Measurements from ENCODE around the gene CRTAC1. TPM values are rescaled to one million over a fixed set of nuclear protein-coding genes. Genes with fewer than 3 reads are reported as not detected.

Gene CRTAC1
- total RNA-seq, 4 donors from 2014 or later, result 1.4 to 3.5 (median 2.3) TPM

DNA sequence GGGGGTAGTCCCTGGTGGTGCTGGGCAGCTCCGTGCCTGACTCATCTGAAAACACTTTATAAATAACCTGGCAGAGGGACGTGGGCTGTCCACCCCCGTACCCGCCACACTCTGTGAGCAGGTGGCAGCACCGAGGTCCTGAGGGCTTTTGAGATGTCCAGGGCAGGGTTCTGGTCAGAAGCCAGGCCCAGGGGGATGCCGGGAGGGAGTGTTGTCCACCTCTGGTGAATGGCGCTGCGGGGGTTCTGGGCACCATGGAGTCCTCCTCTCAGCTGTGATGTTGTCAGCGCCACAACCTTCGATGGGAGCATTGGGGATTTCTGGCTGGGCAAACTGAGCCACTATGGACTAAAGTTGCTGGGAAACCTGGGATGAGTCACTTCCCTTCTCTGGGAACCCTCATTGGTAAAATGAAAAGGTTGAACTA is 208.1 kb downstream of the CRTAC1 start:
- TF ChIP-seq, protein P1, sequence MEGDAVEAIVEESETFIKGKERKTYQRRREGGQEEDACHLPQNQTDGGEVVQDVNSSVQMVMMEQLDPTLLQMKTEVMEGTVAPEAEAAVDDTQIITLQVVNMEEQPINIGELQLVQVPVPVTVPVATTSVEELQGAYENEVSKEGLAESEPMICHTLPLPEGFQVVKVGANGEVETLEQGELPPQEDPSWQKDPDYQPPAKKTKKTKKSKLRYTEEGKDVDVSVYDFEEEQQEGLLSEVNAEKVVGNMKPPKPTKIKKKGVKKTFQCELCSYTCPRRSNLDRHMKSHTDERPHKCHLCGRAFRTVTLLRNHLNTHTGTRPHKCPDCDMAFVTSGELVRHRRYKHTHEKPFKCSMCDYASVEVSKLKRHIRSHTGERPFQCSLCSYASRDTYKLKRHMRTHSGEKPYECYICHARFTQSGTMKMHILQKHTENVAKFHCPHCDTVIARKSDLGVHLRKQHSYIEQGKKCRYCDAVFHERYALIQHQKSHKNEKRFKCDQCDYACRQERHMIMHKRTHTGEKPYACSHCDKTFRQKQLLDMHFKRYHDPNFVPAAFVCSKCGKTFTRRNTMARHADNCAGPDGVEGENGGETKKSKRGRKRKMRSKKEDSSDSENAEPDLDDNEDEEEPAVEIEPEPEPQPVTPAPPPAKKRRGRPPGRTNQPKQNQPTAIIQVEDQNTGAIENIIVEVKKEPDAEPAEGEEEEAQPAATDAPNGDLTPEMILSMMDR (IDR thresholded peaks at IDR 0.05), result no peak
- TF ChIP-seq POLR2A (IDR thresholded peaks at IDR 0.05), result no peak
- no peak for DNase-seq (ENCODE audit: low spot score in 2 of 2)
- intact Hi-C loops (cut with DNase I; ENCODE audit: low total_unique reads), result no loop called here

DNA sequence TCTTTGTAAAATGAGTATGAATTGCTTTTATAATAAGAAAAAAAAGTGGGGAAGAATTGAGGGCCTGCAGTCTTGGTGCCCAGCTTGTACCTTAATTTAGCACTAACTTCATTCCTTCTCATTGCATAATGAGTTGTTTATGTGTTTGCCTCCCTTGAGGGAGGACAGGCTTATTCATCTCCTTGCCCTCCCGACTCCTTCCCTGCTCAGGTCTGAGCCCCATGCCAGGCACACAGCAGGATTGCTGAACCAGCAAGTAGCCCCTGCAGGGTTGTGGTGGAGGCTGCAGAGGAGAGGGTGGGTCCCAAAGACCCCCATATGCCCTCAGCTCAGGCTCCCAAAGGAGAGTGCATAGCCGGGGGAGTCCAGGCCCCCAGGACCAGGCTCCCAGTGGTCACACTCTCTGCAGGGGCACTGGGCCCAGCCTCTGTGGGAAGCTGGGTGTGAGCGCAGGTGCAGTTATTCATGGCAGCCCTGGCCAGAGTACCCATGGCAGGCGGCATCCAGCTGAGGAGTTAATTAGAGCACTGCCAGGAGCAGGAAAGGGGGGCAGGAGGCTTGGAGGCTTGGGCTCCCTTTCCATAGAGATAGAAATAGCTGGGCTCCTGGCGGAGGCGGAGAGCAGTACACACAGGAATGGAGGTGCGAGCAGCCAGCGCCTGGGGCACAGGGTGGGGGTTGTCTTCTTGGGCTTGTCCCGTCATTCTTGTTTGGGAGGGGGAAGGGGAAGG is 208.9 kb downstream of the CRTAC1 start:
- 34 to 44% methylated on average over 8 of the region's 9 CpGs for WGBS, 2 donors
- no peak for DNase-seq (ENCODE audit: low spot score in 2 of 2)
- no peak for TF ChIP-seq POLR2A (IDR thresholded peaks at IDR 0.05)
- TF ChIP-seq, protein P1 (IDR thresholded peaks at IDR 0.05), result no peak
- intact Hi-C loops (cut with DNase I; ENCODE audit: low total_unique reads), result no loop called here
- no peak overlapping the region for H3K4me3 ChIP-seq (ENCODE audit: low read depth, poor library complexity, severe bottlenecking)

More for the DNA sequence above, 208.1 kb downstream of the CRTAC1 start:
- WGBS, 2 donors, result 37 to 52% methylated on average over 10 of the region's 10 CpGs
- no peak overlapping the region for H3K4me3 ChIP-seq (ENCODE audit: low read depth, poor library complexity, severe bottlenecking)

DNA sequence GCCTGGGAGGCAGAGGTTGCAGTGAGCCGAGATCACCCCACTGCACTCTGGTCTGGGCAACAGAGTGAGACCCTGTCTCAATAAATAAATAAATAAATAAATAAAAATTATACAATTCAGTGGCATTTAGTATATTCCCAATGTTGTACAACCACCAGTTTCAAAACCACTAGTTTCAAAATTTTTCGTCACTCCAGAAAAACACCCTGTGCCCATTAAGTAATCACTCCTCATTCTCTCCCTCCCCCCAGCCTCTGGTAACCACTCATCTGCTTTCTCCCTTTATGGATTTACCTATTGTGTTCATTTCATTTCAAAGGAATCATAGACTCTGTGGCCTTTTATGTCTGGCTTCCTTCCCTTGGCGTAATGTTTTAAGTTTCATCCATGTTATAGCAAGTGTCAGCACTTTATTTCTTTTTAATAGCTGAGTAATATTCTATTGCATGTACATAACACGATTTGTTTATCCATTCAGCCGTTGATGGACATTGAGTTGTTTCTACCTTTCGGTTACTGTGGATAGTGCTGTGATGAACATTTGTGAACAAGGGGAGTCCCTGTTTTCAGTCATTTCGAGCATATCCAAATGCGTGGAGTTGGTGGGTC is 210.2 kb downstream of the CRTAC1 start:
- DNase-seq (ENCODE audit: low spot score in 2 of 2), result no peak
- TF ChIP-seq, protein P1 (IDR thresholded peaks at IDR 0.05), result no peak
- TF ChIP-seq POLR2A (IDR thresholded peaks at IDR 0.05), result no peak
- no peak overlapping the region for H3K4me3 ChIP-seq (ENCODE audit: low read depth, poor library complexity, severe bottlenecking)
- intact Hi-C loops (cut with DNase I; ENCODE audit: low total_unique reads), result no loop called here
- WGBS, 2 donors, result 91 to 94% methylated on average over 8 of the region's 8 CpGs

DNA sequence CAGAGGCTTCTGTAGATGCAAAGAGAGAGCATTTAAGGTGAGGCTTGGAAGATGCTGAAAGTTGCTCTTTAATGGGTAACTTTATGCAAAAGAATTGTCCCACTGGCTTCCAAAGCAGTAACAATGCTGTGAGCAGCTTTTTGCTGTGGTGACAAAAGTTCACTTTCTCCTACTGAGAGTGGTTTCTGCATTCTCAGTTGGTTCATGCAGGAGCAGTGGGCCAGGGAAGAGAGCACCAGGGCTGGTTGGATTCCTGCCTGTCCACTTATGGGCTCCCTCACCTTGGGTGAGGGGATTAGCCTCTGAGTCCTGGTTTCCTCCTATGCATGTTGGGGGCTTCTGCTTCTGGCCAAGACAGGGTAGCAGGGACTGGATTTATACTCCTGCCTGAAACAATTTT is 211.8 kb downstream of the CRTAC1 start:
- intact Hi-C loops (cut with DNase I; ENCODE audit: low total_unique reads), result no loop called here
- no peak overlapping the region for H3K4me3 ChIP-seq (ENCODE audit: low read depth, poor library complexity, severe bottlenecking)
- TF ChIP-seq, protein P1 (IDR thresholded peaks at IDR 0.05), result no peak
- no peak for TF ChIP-seq POLR2A (IDR thresholded peaks at IDR 0.05)
- DNase-seq (ENCODE audit: low spot score in 2 of 2), result no peak

DNA sequence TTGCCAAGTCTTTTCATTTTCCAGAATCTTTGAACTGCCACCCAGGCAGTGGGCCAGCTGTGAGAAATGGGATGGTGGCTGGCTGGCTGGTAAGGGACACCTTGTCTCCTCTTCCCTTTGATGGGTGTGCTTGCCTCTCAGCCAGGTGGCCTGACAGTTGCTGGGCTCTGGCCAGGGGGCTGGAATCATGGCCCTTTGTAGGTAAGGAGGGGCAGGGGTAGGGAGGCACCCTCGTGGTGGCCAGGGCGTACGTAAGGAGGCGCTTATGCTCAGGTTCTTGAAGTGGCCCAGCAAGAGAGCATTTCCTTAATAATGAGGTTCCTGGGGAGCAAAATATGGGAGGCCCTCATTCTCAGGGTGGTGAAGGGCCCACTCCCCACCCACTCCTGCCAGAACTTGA is 213.8 kb downstream of the CRTAC1 start:
- intact Hi-C loops (cut with DNase I; ENCODE audit: low total_unique reads), result no loop called here
- WGBS, 2 donors, result 82 to 84% methylated on average over 4 of the region's 4 CpGs
- TF ChIP-seq, protein P1 (IDR thresholded peaks at IDR 0.05), result no peak
- TF ChIP-seq POLR2A (IDR thresholded peaks at IDR 0.05), result no peak
- DNase-seq (ENCODE audit: low spot score in 2 of 2), result no peak
- no peak overlapping the region for H3K4me3 ChIP-seq (ENCODE audit: low read depth, poor library complexity, severe bottlenecking)

Other genes with a start within 250 kb of the CRTAC1 start
- gene GOLGA7B, start 180.8 kb downstream of the CRTAC1 start, total RNA-seq, result 10 to 100 TPM in 1 of 4 donors, 1 to 10 TPM in 3; 7.3 to 17.3 (median 7.8) TPM
- gene R3HCC1L, start 104.0 kb upstream of the CRTAC1 start, total RNA-seq, result 10 to 100 TPM; 12.1 to 23.6 (median 16.7) TPM
- gene LOXL4, start 237.6 kb upstream of the CRTAC1 start, total RNA-seq, result 1 to 10 TPM; 1.7 to 4.0 (median 2.3) TPM

Data from lower leg skin (tissue), 4 donors.